ENCODE data around the gene PGD. TPM values are rescaled to one million over a fixed set of nuclear protein-coding genes. Genes with fewer than 3 reads are reported as not detected.

PGD gene
- total RNA-seq, 4 donors from 2014 or later: 22.9 to 109 (median 44.2) TPM

GRCh38 chr1:10429868-10430215, 31.0 kb downstream of the PGD start:
- peak overlapping the region; percentile 69 to 81 for H3K4me3 ChIP-seq
- TF ChIP-seq EP300 (IDR thresholded peaks at IDR 0.05) (no peak), POLR2A (IDR thresholded peaks at IDR 0.05) (no peak), POLR2AphosphoS5 (IDR thresholded peaks at IDR 0.05) (no peak), CTCF (IDR thresholded peaks at IDR 0.05) (no peak)
- ATAC-seq: no peak
- 14 to 34% methylated on average over 6 to 8 of the region's 16 CpGs for WGBS, 2 donors (ENCODE audit: low coverage in 1 of 2)
- H3K27ac ChIP-seq: peak overlapping the region in 3 of 4 donors; percentile 82 to 84 (median 84)
- H3K27me3 ChIP-seq: no peaks in the 10 kb centered on the region
- H3K36me3 ChIP-seq: peaks cover 0 to under 1% of the 10 kb centered on the region in 2 donors
- no peaks in the 10 kb centered on the region for H3K9me3 ChIP-seq
- peaks cover 0 to 34% (median 7%) of the 10 kb centered on the region in 3 donors for H3K4me1 ChIP-seq

DNA sequence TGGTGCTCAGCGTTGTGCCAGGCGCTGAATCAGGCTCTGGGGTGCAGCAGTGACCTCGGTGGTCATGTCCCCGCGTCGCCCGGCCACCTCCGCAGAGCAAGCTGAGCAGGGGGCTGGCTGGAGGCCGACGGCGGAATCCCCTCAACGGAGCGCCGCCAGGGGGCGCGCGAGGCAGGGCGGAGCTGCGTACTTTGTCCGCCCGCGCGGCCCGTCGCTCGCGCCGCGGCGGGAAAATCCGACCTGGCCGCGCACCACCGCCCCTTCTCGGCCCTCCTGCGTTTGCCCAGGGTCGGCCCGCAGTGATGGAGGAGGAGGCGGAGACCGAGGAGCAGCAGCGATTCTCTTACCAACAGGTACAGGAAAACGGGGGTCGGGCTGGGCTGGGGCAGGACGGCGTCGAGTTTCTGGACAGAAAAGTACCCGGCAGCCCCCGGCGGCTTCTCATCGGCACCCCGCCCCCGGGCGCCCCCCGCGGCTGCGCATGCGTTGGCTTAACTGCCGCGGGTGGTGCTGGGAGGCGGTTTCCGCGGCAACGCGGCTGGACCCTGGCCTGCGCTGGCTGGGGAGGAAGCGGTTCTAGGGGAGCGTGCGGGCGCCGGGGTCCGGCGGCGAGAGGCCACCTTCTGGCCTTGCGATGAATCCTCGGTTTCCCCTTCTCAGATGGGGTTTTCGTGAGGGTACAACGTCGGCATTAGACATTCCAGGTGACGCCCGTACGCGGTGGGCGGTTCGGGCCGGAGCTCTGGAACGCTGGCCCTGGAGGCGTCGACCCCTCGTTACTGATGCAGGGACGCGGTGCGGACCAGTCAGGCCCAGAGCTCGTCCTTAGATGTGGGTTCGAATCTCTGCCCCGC, 31.6 kb downstream of the PGD start, which contains the start of gene CENPS:
TSS of gene CENPS (plus strand) at position 218 of the 854 bp plus-strand sequence. CDS start at position 303, 85 bp downstream.
- H3K27ac ChIP-seq: peak within 1 kb of the TSS in 3 of 4 donors; percentile 82 to 84 (median 84)
- peaks cover 0 to 5% of the 10 kb centered on the region in 2 donors for H3K36me3 ChIP-seq
- peaks cover 0 to 34% (median 7%) of the 10 kb centered on the region in 3 donors for H3K4me1 ChIP-seq
- TF ChIP-seq POLR2AphosphoS5 (IDR thresholded peaks at IDR 0.05): peak; percentile 51
- peak; percentile 9 to 14 for TF ChIP-seq POLR2A (IDR thresholded peaks at IDR 0.05)
- no peak for TF ChIP-seq EP300 (IDR thresholded peaks at IDR 0.05)
- TF ChIP-seq CTCF (IDR thresholded peaks at IDR 0.05): peak; percentile 96 to 99 (median 99)
- H3K27me3 ChIP-seq: no peaks in the 10 kb centered on the region
- H3K9me3 ChIP-seq: no peaks in the 10 kb centered on the region
- ATAC-seq: peak; percentile 98
- 0% methylated on average over 4 of the region's 95 CpGs; no CpG with 5 or more reads in 1 of the 2 donors for WGBS, 2 donors (ENCODE audit: low coverage in 1 of 2)
- H3K4me3 ChIP-seq: peak within 1 kb of the TSS; percentile 69 to 81

DNA sequence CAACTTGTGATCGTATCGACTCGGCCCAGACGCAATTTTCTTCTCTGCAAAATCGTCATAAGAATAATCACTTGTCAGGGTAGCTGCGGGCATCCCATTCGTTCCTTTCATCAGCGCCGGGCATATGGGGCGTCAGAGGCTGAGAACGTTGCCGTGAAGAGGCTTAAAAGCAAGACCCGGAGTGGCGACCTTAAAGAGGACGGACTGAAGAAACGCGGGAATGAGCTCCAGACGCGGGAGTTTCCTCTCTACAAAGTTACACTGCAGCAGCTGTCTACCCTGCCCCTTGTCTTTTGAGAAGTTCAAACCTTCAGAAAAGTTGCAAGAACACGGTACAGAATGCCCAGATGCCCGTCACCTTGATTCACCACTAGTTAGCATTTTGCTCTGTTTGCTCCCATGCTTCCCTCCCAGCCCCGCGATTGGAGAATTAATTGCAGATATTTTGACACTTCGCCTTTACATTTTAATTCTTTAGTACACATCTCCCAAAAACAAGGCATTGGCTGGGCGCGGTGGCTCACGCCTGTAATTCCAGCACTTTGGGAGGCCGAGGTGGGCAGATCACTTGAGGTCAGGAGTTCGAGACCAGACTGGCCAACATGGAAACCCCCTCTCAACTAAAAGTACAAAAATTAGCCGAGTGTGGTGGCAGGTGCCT, 32.3 kb downstream of the PGD start:
- H3K27ac ChIP-seq: peak overlapping the region in 3 of 4 donors; percentile 82 to 84 (median 84)
- no peak for ATAC-seq
- H3K4me1 ChIP-seq: peaks cover 0 to 34% (median 7%) of the 10 kb centered on the region in 3 donors
- no peaks in the 10 kb centered on the region for H3K9me3 ChIP-seq
- TF ChIP-seq EP300 (IDR thresholded peaks at IDR 0.05) (no peak), POLR2AphosphoS5 (IDR thresholded peaks at IDR 0.05) (no peak), CTCF (IDR thresholded peaks at IDR 0.05) (no peak), POLR2A (IDR thresholded peaks at IDR 0.05) (no peak)
- no peaks in the 10 kb centered on the region for H3K27me3 ChIP-seq
- peaks cover 0 to 5% of the 10 kb centered on the region in 2 donors for H3K36me3 ChIP-seq
- 15 to 43% methylated on average over 5 to 15 of the region's 30 CpGs for WGBS, 2 donors (ENCODE audit: low coverage in 1 of 2)
- peak overlapping the region; percentile 69 to 81 for H3K4me3 ChIP-seq

GRCh38 chr1:10432910-10433700, 34.2 kb downstream of the PGD start:
- WGBS, 2 donors (ENCODE audit: low coverage in 1 of 2): 68% methylated on average over 11 of the region's 14 CpGs; no CpG with 5 or more reads in 1 of the 2 donors
- Histone ChIP-seq H3K4me1 (peaks cover 0 to 30% (median 7%) of the 10 kb centered on the region in 3 donors), H3K27me3 (no peaks in the 10 kb centered on the region), H3K4me3 (no peak overlapping the region), H3K36me3 (peaks cover 0 to 5% of the 10 kb centered on the region in 2 donors), H3K27ac (no peak overlapping the region), H3K9me3 (no peaks in the 10 kb centered on the region)
- TF ChIP-seq CTCF (IDR thresholded peaks at IDR 0.05) (no peak), EP300 (IDR thresholded peaks at IDR 0.05) (no peak), POLR2AphosphoS5 (IDR thresholded peaks at IDR 0.05) (no peak), POLR2A (IDR thresholded peaks at IDR 0.05) (no peak)
- no peak for ATAC-seq

All from gastroesophageal sphincter (tissue), 4 donors.